Hematopoietic multipotent progenitor cell treated with erythropoietin and hydrocortisone succinate and interleukin-3 and kit ligand, for 4 days (in vitro differentiated cells): Measurements from ENCODE around the gene FAM168A.

ENCODE experiments used
- DNase-seq: peaks from one replicate; pipeline ENCODE4 v3.0.0-alpha.2; 2015

Gene FAM168A

DNA sequence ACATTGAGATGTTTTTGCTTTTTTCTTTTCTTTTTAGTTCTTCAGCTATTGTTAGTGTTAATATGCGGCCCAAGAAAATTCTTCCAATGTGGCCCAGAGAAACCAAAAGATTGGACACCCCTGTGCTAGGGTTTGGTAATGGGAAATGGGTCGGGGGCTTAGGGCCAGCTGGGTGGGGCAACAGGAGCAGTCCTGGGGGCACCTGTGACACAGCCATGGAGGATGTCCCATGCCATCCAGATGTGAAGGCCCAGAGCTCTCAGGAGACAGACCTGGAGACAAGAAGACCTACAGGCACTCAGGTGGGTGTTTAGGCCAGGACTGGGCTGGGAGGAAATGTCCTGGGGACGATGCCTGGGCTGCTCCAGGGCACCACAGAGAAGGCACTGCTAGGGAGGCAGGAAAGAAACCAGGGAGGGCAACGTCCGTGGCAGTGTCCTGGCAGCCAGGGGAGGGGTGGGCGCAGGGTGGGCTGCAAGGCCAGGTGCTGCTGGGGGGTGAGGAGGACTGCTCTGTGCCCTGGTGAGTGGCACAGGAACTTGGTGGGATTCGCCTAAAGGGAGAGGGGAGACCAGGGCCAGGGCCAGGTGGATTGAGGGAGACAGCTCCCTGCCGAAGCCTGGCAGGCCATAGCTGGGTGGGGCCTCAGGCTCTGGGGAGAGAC lies 200.3 kb downstream of the FAM168A start:
- no peak for DNase-seq

DNA sequence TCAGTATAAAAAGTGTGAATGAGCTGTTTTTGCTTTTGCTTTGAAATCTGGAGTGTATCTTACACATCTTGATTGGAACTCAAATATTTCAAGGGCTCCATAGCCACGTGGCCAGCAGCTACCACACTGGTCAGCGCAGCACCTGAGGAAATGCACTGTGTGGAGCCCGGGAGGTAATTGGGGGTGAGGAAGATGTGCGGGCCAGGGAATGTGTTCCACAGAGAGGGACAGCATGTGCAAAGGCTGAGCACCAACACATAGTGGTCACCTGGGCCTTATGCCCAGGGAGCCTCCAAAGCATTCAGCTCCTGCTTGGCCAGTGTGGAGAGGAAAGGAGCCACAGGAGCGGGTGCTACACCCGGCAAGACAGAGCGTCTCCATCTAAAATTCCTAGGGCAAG lies 200.9 kb downstream of the FAM168A start:
- no peak for DNase-seq

DNA sequence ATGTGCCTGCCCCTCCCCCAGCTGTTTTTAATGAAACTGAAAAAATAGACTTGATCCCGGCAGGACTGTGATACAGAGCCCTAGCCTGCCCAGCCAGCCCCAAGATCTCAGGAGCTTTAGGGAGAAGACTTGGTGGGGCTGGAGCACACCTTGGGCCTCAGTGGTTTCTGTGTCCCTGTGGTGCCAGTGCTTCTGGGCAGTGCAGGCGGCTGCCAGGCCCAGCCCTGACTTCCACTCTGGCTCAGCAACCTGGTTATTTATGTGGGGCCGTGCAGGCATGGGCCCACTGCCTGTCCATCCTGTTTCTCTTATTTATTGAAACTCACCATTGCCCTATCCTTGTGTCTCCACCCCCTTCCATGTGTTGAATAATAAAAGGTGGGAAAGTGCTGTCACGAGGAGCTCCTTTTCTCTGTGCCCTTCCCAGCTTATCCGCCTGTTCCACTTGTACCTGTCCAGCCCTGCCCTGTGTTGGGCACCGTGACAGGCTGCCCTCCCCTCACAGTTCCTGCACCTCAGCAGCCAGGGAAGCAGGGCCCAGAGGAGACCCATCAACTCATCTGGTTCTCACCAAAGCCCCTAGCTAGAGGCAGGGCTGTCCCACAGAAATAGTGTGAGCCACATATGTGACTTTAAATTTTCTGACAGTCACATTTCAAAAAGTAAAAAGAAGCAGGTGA lies 201.5 kb downstream of the FAM168A start:
- no peak for DNase-seq

DNA sequence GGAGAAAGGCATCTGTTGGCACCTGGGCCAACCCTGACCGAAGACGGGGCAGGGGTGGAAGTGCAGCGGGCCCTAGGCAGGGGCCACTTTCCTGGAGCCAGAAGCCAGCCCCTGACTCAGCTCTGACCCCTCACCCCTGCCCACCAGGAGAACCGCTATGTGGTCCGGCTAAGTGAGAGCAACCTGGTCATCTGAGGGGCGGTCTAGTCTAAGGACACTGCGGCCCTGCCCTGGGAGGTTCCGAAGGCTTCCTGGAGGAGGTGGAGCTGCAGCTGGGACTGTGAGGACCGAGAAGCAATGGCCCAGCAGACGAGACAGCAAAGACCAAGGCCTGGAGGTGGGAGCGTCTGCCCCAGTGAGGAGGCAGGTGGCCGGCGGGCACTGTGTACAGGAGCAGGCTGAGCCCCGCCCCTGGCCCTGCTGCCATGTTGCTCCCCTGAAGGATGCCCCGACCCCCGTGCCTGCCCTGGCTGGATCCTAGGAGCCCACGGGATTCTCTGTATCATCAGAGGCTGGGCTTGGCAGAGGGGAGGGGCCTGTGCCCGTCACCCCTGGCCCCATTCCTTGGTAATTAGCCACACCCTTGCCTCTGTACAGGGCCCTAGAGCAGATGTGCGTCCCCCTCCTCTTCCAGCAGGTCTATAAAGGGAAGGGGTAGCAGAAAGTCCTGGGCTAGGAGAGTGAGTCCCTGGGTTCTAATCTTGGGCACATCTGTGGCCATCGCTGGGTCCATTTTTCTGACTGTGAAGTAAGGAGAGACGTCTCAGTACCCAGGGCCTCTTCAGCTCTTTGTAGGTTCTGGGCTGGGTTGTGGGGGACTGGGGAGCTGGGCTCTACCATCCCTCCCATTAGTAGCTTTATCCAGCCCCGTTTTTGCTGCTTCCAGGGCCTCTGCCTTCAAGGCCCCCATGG lies 202.4 kb downstream of the FAM168A start:
- no peak for DNase-seq

DNA sequence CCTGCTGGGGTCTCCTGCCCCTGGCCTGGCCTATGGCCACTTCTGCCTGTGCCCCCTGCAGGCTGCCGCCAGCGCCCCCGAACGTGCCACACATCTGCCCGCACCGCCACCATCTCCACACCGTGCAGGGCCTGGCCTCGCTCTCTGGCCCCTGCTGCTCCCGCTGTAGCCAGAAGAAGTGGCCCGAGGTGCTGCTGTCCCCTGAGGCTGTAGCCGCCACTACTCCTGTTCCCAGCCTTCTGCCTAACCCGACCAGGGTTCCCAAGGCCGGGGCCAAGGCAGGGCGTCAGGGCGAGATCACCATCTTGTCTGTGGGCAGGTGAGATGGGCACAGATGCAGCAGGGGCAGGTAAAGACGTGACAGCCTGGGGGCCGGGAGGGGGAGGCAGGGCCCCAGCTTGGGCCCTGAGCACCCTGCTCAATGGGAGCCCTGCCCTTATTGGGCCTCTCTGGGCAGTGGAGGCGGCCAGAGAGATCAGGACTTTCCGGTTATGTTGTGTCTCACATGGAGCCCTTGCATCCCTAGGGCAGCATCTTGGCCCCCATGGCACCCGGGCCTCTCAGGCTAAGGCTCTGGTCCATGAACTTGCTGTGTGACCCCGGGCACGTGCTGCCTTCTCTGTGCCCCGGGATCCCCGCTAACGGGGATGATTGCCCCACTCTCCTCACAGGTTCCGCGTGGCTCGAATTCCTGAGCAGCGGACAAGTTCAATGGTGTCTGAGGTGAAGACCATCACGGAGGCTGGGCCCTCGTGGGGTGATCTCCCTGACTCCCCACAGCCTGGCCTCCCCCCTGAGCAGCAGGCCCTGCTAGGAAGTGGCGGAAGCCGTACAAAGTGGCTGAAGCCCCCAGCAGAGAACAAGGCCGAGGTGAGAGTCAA lies 203.3 kb downstream of the FAM168A start:
- no peak for DNase-seq

DNA sequence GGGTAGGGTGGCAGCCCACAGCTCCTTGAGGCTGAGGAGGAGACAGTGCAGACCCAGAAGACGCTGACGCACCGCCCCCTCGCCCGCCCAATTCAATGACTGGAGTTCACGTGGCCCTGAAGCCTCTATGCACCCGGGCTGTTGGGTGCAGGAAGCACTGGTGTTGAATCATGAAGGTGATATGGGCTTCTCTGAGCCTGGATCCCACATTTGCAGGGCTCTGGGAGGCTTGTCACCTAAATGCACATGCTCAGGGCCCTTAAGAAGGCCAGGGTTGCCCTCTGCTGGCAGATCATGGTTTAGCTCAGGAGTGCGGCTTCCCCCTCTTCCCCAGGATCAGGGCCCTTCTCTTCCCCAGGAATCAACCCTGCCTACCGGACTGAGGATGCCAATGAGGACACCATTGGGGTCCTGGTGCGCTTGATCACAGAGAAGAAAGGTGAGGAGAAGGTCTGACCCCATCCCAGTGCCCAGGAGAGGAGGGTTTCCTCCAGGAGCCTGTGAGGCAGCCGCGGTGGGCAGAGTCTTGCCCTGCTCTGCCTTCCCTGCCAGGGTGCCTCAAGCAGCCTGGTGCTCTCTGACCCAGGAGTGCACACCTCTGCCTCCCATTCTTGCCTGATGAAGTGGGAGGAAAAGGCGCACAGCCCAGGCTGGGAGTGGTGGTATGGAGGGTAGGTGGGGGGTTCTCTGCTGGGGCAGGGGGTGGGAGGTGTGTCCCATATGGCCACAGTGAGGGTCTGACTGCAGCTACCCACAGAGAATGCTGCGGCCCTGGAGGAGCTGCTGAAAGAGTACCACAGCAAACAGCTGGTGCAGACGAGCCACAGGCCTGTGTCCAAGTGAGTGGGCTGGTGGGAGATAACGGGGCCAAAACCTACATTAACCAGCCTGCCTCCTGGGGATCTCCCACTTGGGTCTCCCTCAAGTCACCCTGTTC lies 204.2 kb downstream of the FAM168A start:
- DNase-seq: peak; percentile 91

DNA sequence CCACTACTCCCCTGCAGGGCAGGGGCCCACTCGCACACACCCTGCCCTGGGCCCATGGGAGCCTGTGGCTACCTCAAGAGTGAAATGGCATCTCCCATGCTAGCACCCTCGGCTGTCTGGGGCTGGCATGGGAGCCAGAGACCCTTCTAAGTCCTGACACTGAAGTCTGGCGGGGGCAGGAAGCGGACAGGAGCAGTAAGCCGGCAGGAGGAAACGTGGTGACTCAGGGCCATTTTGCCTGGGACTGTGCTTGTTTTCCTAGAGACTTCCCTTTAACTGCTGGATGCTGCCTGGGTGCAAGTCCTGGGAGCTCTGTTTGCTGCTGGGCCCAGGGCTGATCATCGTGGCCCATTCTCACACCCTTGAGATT lies 204.9 kb downstream of the FAM168A start:
- DNase-seq: no peak

DNA sequence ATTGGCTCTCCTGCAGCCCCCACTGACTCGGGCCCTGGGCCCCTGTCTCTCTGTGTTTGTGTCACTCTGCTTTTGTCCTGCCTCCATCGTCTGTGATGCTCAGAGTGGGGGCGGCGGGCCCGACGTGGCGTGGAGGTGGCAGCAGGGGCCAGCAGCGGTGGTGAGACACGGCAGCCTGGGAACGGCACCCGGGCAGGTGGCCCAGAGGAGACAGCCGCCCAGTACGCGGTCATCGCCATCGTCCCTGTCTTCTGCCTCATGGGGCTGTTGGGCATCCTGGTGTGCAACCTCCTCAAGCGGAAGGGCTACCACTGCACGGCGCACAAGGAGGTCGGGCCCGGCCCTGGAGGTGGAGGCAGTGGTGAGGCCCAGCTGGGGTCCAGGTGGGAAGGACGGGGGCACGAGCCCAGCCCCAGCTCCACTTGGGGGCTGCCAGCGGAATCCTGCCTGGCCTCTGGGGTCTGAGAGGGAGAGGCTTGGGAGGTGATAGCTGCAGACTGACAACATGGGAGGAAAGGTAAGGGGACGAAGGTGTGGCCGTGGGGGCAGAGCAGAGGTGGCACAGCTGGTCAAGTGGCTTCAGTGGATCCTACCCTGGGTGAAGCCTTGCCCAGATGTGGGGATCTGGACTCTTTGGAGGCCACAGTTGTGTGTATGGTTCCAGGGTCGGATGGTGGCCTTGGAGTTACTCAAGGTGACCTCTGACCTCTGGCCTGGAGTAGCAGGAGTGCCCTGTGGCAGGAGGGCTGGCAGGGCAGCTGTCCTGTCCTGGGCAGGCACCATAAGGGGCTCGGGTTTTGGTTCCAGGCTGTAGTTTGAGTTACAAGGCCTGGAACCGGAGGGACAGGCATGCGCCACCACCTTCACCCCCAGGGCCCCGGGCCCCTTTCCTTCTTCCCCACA lies 205.6 kb downstream of the FAM168A start:
- no peak for DNase-seq

DNA sequence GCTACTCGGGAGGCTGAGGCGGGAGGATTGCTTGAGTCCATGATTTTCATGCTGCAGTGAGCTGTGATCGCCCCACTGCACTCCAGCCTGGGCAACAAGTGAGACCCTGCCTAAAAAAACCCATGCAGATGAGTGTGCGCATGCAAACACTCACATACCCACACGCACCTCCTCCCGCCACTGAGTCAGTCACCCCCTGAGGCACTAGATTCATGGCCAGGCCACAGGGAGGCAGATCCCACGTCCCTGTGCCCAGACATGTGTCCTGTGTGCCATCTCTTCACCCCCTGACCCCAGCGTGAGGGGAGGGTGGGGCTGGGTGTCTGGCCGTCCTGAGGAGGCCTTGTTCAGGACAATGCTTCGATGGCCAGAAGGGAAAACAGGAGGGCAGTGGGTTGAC lies 206.2 kb downstream of the FAM168A start:
- no peak for DNase-seq

DNA sequence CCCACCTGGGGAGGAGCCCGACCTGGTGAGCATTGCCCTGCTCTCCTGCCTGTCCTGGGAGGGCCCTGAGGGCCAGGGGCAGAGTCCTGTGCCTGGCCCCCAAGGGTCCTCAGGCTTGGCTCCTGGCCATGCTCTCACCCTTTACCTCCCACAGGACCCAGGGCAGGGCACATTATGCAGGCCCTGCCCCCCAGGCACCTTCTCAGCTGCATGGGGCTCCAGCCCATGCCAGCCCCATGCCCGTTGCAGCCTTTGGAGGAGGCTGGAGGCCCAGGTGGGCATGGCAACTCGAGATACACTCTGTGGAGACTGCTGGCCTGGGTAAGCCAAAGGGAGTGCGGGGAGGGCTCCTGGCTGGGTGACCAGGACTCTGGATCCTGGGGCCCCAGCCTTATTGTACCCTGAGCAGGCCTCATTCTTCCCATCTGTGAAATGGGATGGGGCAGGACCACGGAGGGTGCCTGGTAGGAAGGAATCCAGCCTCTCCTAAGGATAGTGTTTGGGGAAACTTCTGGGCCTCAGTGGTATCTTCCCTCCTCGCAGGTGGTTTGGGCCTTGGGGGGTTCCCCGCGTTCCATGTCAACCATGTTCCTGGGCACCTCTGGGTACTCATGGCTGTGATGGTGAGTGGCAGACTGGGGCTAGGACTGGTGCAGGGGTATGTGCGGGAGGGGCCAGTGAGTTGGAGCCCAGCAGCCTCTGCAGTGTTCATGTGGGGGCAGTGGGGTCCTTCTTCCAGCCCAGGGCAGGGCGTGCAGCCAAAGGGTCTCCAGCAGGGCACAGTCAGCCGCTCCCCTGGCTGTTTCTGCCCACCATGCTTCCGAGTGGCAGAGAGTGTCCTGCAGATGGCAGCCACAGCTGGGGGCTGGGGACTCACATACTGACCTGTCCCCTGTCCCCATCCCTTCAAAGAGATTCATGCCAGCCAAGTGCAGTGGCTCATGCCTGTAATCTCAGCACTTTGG lies 207.0 kb downstream of the FAM168A start:
- DNase-seq: no peak

DNA sequence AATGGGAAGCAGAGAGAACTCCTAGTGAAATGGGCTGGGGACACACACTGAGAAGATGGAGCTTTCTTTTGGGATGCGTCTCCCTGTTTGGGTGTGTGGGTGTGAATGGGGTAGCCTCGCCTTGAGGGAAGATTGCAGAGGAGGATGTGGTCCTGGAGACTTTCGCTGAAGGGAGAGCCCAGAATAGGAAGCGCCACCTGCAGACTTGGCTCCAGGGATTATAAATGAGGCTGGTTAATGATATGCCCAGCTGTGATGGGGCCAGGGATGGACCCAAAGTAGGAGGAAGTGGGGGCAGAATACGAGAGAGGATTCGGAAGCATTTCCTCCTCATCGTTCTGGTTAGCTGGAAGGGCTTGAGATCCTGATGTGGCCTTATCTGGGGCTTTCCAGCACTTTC lies 208.0 kb downstream of the FAM168A start:
- DNase-seq: no peak

DNA sequence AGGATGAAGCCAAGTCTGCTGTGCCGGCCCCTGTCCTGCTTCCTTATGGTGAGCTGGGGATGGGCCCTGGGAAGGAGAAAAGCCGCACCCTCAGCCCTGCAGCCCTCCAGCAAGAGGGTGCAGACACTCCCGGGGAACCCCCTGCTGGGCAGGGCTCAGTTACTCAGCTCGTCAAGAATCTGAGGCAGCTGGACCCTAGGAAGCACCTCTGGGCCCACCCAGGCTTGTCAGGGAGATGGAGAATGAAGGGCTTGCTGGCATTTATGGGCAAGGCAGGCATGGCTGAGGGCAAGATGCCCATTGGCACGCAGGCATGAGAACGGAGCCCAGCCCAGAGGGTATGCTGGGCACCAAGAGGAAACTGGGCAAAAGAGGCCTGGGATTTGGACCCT lies 208.8 kb downstream of the FAM168A start:
- DNase-seq: no peak

DNA sequence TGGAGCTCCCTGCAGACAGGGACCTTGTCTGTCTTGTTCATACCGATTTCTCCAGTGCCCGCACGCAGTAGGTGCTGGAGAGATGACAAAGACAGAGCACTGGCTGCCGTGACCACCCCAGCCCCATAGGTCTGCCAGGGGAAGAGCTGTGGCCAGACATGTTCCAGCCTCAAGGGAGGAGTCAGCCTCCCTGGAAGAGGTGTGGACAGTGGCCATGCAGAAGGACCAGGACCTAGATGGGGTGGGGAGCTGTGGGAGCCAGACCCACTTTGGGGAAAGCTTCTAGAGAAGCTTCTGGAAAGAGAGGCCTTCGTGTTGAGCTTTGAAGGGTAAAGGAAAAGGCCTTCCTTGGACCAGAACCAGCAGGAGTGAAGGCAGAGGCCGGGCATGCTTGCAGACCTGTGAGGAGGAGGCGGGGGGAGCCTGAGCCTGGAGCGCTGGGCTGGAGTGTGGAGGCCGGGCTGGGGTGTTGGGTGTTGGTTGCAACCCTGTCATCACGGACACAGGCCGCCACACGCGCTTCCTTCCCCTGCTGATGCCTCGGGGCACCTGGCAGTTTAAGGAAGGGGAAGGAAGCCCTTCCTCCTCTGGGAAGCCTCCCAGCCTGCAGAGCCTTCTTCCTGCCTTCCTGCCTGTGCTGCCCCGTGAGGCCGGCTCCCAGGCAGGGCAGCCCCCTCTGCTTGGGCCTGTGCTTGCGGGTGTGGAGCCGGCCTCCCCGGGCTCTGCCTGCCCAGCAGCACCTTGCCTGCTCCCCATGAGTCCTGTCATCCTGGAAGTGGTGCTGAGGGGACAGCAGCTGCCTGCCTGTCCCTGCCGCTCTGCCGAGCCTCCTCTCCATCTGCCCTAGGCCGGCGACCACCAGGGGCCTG lies 209.4 kb downstream of the FAM168A start:
- peak; percentile 60 for DNase-seq

DNA sequence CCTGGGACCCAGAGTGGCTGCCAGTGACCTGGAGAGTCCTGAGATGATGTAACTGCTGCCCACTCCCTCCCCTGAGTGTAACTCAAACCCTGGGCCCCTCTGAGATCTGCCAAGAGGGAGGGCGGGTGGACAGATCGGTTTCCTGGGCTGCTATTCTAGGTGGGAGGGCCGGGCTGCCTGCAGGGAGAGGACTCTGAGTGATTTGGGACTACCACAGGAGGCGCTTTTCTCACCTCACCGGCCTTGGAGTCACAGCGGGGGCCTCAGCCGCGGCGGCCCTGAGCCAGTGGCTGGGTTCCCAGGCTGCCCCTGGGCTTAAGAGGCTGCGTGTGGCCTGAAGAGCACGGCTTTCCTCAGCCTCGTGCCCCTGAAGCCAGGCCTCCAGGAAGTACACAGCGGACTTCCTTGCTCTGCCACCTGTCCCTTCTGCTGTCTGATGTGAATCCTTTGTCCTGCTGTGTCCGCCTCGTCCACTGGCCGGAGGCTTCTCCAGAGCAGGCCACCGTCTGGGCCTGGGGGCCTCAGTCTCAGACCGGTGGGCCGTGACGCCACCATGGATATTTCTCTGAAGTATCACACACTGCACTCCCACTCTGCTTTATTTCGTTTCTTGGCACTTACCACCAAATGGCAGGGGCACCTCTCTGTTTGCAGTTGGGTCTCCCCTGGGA lies 210.2 kb downstream of the FAM168A start:
- peak; percentile 36 for DNase-seq

DNA sequence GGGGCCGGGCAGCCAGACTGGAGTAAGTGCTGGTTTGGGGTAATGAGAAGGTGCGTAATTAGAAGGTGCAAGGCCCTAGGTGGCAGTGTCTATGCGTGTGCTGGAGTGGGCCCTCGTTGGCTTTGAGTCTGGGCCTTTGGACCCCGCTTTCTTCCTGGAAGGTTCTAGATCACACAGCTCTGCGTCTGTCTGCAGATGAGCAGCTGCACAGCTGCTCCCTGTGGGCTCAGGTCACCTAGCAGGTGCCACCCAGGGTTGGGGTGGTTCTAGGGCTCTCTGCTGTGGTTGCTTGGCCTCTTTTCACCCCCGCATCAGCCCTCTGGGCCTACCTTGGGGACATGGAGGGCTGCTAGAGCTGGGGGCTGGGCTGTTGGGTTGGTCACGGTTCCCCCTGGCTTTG lies 211.4 kb downstream of the FAM168A start:
- DNase-seq: no peak

DNA sequence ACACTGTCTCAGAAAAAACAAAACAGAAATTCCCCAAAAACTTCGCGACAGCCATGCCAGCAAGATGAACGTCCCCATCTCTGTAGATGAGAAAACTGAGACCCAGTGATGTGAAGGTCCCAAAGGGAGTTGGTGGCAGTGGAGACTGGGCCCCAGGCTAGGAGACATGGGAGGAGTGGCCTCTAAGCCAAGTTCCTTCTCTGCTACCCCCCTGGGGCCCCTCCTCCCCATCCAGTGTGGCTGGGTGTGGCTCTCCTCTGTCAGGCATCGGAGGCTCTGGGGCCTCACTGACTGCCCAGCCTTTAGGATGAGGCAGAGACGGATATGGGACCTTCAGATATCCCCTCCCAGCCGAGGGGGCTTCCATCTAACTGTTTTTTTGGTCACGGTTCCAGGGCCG lies 211.9 kb downstream of the FAM168A start:
- peak; percentile 93 for DNase-seq

DNA sequence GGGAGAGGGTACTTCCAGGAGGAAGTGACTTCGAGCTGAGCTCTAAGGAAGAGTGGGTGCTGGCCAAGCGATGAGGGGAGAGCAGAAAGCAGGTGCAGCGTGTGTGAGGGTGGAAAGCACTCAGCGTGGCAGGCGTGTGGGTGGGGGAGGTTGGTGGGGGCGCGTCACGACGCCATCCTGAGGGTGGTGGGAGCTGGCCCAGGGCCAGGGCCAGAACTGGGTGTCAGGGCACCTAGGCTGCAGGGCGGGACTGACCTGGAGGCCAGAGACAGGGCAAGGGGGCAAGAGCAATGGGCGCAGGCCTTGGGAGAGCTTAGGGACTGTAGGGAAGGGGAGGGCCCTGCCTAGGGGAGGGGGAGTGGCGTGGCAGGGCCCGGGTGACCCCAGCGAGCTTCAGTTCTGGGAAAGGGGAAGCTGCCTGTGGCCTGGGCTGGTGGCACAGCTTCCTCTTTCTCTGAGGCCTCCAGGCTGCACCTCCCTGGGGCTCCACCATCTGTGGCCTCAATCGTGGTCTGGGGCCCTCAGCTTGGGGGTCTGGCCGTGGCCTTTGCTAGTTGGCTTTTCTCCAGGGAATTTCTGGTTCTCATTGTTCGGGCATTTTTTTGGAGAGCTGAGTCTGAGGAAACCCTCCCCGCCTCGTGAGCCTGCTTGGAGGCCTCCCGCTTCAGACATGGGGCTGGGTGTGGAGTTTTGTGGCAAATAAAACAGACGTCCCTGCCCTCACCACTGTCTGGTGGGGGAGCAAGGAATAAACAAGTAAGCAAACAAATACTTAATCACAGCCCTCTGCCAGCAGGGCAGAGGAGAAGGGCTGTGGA lies 212.8 kb downstream of the FAM168A start:
- peak; percentile 97 for DNase-seq
